A204.1 (cell line): ENCODE data around the gene H2AZ1.
A peak's percentile ranks its signal among the peaks of the same experiment; 100 is the strongest.

Source experiments
- FAIRE-seq: peaks from 2 replicates; lab custom pipeline; 2012; peaks lifted over from hg19 to GRCh38; lab: Jason Lieb, UNC

The H2AZ1 gene

GRCh38 chr4:99945718-99946355 lies 4.2 kb downstream of the H2AZ1 start:
- FAIRE-seq = no peak

- no peak for FAIRE-seq
Measured at GRCh38 chr4:99943904-99944437, 6.1 kb downstream of the H2AZ1 start.

- peak; percentile 58 for FAIRE-seq
Measured at GRCh38 chr4:99938243-99938753, 11.8 kb downstream of the H2AZ1 start.

- peak; percentile 84 for FAIRE-seq
Measured at GRCh38 chr4:99934891-99935290, 15.2 kb downstream of the H2AZ1 start.

- FAIRE-seq = no peak
Measured at GRCh38 chr4:99927566-99927965, 22.5 kb downstream of the H2AZ1 start.

- FAIRE-seq = no peak
Measured at GRCh38 chr4:99921174-99921573, 28.9 kb downstream of the H2AZ1 start.

- no peak for FAIRE-seq
Measured at GRCh38 chr4:99918656-99919055, 31.4 kb downstream of the H2AZ1 start.

- FAIRE-seq = no peak
Measured at GRCh38 chr4:99917575-99917974, 32.5 kb downstream of the H2AZ1 start.

GRCh38 chr4:99915449-99915848 lies 34.6 kb downstream of the H2AZ1 start:
- no peak for FAIRE-seq
